BLaER1 (cell line): ENCODE data around the gene PCSK5.

Source experiments
- H3K27ac ChIP-seq: shearing (Covaris generic); formaldehyde crosslinking; 2 replicates; pipeline ENCODE4 v1.8.1; 2022
- H3K27me3 ChIP-seq: shearing (Covaris generic); formaldehyde crosslinking; 2 replicates; pipeline ENCODE4 v1.8.1; 2022
- H3K36me3 ChIP-seq: shearing (Covaris generic); formaldehyde crosslinking; 2 replicates; pipeline ENCODE4 v1.8.1; 2022
- H3K4me1 ChIP-seq: shearing (Covaris generic); formaldehyde crosslinking; 2 replicates; pipeline ENCODE4 v1.8.1; 2022
- H3K4me2 ChIP-seq: shearing (Covaris generic); formaldehyde crosslinking; 2 replicates; pipeline ENCODE4 v1.8.1; 2022
- H3K4me3 ChIP-seq: shearing (Covaris generic); formaldehyde crosslinking; 2 replicates; pipeline ENCODE4 v1.8.1; 2022
- H3K9ac ChIP-seq: shearing (Covaris generic); formaldehyde crosslinking; 2 replicates; pipeline ENCODE4 v1.8.1; 2022
- H3K9me3 ChIP-seq: shearing (Covaris generic); formaldehyde crosslinking; 2 replicates; pipeline ENCODE4 v1.8.1; 2022
- H4K20me1 ChIP-seq: shearing (Covaris generic); formaldehyde crosslinking; 2 replicates; pipeline ENCODE4 v1.8.1; 2022
- Cebpa-rat ChIP-seq: shearing (Covaris generic); IDR thresholded peaks from 2 replicates; pipeline ENCODE4 v1.8.1; 2022

PCSK5 gene

GRCh38 chr9:76188905-76189304 is 298.4 kb downstream of the PCSK5 start:
- Histone ChIP-seq H3K27ac (no peak overlapping the region), H3K4me2 (no peak overlapping the region), H3K4me3 (no peak overlapping the region), H3K4me1 (no peaks in the 10 kb centered on the region), H3K27me3 (no peaks in the 10 kb centered on the region), H4K20me1 (no peaks in the 10 kb centered on the region), H3K9ac (no peak overlapping the region), H3K9me3 (no peaks in the 10 kb centered on the region), H3K36me3 (no peaks in the 10 kb centered on the region)
- no peak for TF ChIP-seq Cebpa-rat

GRCh38 chr9:76191493-76191892 is 301.0 kb downstream of the PCSK5 start:
- Histone ChIP-seq H3K9me3 (no peaks in the 10 kb centered on the region), H3K4me2 (no peak overlapping the region), H4K20me1 (no peaks in the 10 kb centered on the region), H3K9ac (no peak overlapping the region), H3K4me3 (no peak overlapping the region), H3K27ac (no peak overlapping the region), H3K36me3 (no peaks in the 10 kb centered on the region), H3K27me3 (no peaks in the 10 kb centered on the region), H3K4me1 (no peaks in the 10 kb centered on the region)
- no peak for TF ChIP-seq Cebpa-rat

- no peaks in the 10 kb centered on the region for H4K20me1 ChIP-seq
- H3K27me3 ChIP-seq, result no peaks in the 10 kb centered on the region
- H3K4me1 ChIP-seq, result no peaks in the 10 kb centered on the region
- H3K9ac ChIP-seq, result no peak overlapping the region
- TF ChIP-seq Cebpa-rat, result no peak
- H3K9me3 ChIP-seq, result no peaks in the 10 kb centered on the region
- no peak overlapping the region for H3K4me3 ChIP-seq
- H3K4me2 ChIP-seq, result no peak overlapping the region
- H3K27ac ChIP-seq, result no peak overlapping the region
- H3K36me3 ChIP-seq, result no peaks in the 10 kb centered on the region
These were observed 301.5 kb downstream of the PCSK5 start for GRCh38 chr9:76192013-76192412.

- Histone ChIP-seq H3K9ac (no peak overlapping the region), H3K4me3 (no peak overlapping the region), H3K4me2 (no peak overlapping the region), H4K20me1 (no peaks in the 10 kb centered on the region), H3K9me3 (no peaks in the 10 kb centered on the region), H3K4me1 (no peaks in the 10 kb centered on the region), H3K36me3 (no peaks in the 10 kb centered on the region), H3K27me3 (no peaks in the 10 kb centered on the region), H3K27ac (no peak overlapping the region)
- TF ChIP-seq Cebpa-rat, result no peak
These were observed 304.4 kb downstream of the PCSK5 start for GRCh38 chr9:76194896-76195295.

GRCh38 chr9:76198336-76198735 is 307.9 kb downstream of the PCSK5 start:
- Histone ChIP-seq H3K9me3 (no peaks in the 10 kb centered on the region), H3K4me2 (no peak overlapping the region), H3K27ac (no peak overlapping the region), H3K4me3 (no peak overlapping the region), H3K36me3 (no peaks in the 10 kb centered on the region), H4K20me1 (no peaks in the 10 kb centered on the region), H3K9ac (no peak overlapping the region), H3K4me1 (no peaks in the 10 kb centered on the region), H3K27me3 (no peaks in the 10 kb centered on the region)
- no peak for TF ChIP-seq Cebpa-rat

GRCh38 chr9:76200315-76200714 is 309.8 kb downstream of the PCSK5 start:
- Histone ChIP-seq H3K36me3 (no peaks in the 10 kb centered on the region), H3K4me1 (no peaks in the 10 kb centered on the region), H3K4me3 (no peak overlapping the region), H3K4me2 (no peak overlapping the region; the same call in 1 of the 2 replicates), H3K27me3 (no peaks in the 10 kb centered on the region), H4K20me1 (no peaks in the 10 kb centered on the region), H3K27ac (no peak overlapping the region), H3K9me3 (no peaks in the 10 kb centered on the region), H3K9ac (no peak overlapping the region)
- TF ChIP-seq Cebpa-rat, result no peak

- H3K27ac ChIP-seq, result no peak overlapping the region
- H3K9me3 ChIP-seq, result no peaks in the 10 kb centered on the region
- no peak overlapping the region for H3K9ac ChIP-seq
- no peak overlapping the region for H3K4me3 ChIP-seq
- no peak for TF ChIP-seq Cebpa-rat
- H3K4me2 ChIP-seq, result no peak overlapping the region
- no peaks in the 10 kb centered on the region for H3K36me3 ChIP-seq
- no peaks in the 10 kb centered on the region for H3K27me3 ChIP-seq
- H4K20me1 ChIP-seq, result no peaks in the 10 kb centered on the region
- no peaks in the 10 kb centered on the region for H3K4me1 ChIP-seq
These were observed 310.3 kb downstream of the PCSK5 start for GRCh38 chr9:76200745-76201144.

- Histone ChIP-seq H4K20me1 (no peaks in the 10 kb centered on the region), H3K9me3 (no peaks in the 10 kb centered on the region), H3K27ac (no peak overlapping the region), H3K4me1 (no peaks in the 10 kb centered on the region), H3K4me3 (no peak overlapping the region), H3K36me3 (no peaks in the 10 kb centered on the region), H3K4me2 (no peak overlapping the region), H3K9ac (no peak overlapping the region), H3K27me3 (no peaks in the 10 kb centered on the region)
- no peak for TF ChIP-seq Cebpa-rat
These were observed 312.9 kb downstream of the PCSK5 start for GRCh38 chr9:76203373-76203772.

- no peaks in the 10 kb centered on the region for H3K9me3 ChIP-seq
- no peaks in the 10 kb centered on the region for H3K36me3 ChIP-seq
- H3K4me3 ChIP-seq, result no peak overlapping the region
- H3K27me3 ChIP-seq, result no peaks in the 10 kb centered on the region
- no peak overlapping the region for H3K9ac ChIP-seq
- no peak overlapping the region for H3K27ac ChIP-seq
- no peaks in the 10 kb centered on the region for H4K20me1 ChIP-seq
- no peak for TF ChIP-seq Cebpa-rat
- H3K4me1 ChIP-seq, result no peaks in the 10 kb centered on the region
- no peak overlapping the region for H3K4me2 ChIP-seq
These were observed 316.3 kb downstream of the PCSK5 start for GRCh38 chr9:76206821-76207220.

GRCh38 chr9:76213751-76214150 is 323.3 kb downstream of the PCSK5 start:
- Histone ChIP-seq H3K4me3 (no peak overlapping the region), H3K36me3 (no peaks in the 10 kb centered on the region), H3K27ac (no peak overlapping the region), H3K9me3 (no peaks in the 10 kb centered on the region), H4K20me1 (no peaks in the 10 kb centered on the region), H3K9ac (no peak overlapping the region), H3K27me3 (no peaks in the 10 kb centered on the region), H3K4me1 (no peaks in the 10 kb centered on the region), H3K4me2 (no peak overlapping the region)
- no peak for TF ChIP-seq Cebpa-rat

- no peak overlapping the region for H3K9ac ChIP-seq
- no peaks in the 10 kb centered on the region for H3K9me3 ChIP-seq
- no peak for TF ChIP-seq Cebpa-rat
- H3K27me3 ChIP-seq, result no peaks in the 10 kb centered on the region
- H3K27ac ChIP-seq, result no peak overlapping the region
- no peaks in the 10 kb centered on the region for H3K36me3 ChIP-seq
- H3K4me2 ChIP-seq, result no peak overlapping the region
- H4K20me1 ChIP-seq, result no peaks in the 10 kb centered on the region
- H3K4me1 ChIP-seq, result peaks cover 8% of the 10 kb centered on the region
- no peak overlapping the region for H3K4me3 ChIP-seq
These were observed 324.6 kb downstream of the PCSK5 start for GRCh38 chr9:76215066-76215465.
